OCI-LY7 (cell line): Measurements from ENCODE around the gene BUB3. TPM values are rescaled to one million over a fixed set of nuclear protein-coding genes. Genes with fewer than 3 reads are reported as not detected.

ENCODE experiments used
- Bru-seq: library from RNA; stranded (reverse); fragments of 400-500 nt; gene quantifications from one replicate; lab custom pipeline; 2021; lab: Mats Ljungman, UMichigan
- BruChase-seq, 2 experiments: library from RNA; stranded (reverse); fragments of 400-500 nt; gene quantifications; one replicate each; lab custom pipeline; 2021; lab: Mats Ljungman, UMichigan
- BruUV-seq: library from RNA; stranded (reverse); fragments of 400-500 nt; replicated peaks from 2 replicates; lab custom pipeline; 2021; lab: Mats Ljungman, UMichigan
- CTCF ChIA-PET: fragments of 300-600 bp; sonication (Branson Sonifier 250); formaldehyde crosslinking; loops from one replicate; lab custom pipeline; 2022; ENCODE audit warnings: antibody characterized with exemption; ENCODE audit not compliant: unreplicated experiment; lab: Charles Lee
- POLR2A ChIA-PET: fragments of 300-600 bp; sonication (Branson Sonifier 250); formaldehyde crosslinking; loops from one replicate; lab custom pipeline; 2022; ENCODE audit warnings: antibody characterized with exemption; lab: Charles Lee
- DNase-seq: peaks from one replicate; pipeline ENCODE4 v3.0.0-alpha.2; 2015; ENCODE audit warnings: low spot score
- H2AFZ ChIP-seq: fragments of 200-600 bp; sonication (generic), shearing (Covaris generic); 2 replicates; pipeline ENCODE4 v1.6.1; 2014; ENCODE audit warnings: mild to moderate bottlenecking, antibody characterized with exemption, low read length, moderate library complexity
- H3K27ac ChIP-seq: fragments of 200-600 bp; sonication (generic); 2 replicates; pipeline ENCODE4 v1.5.1; 2014; ENCODE audit warnings: mixed run types, low read depth, mild to moderate bottlenecking, moderate library complexity, low read length, inconsistent platforms; ENCODE audit not compliant: poor library complexity, severe bottlenecking
- H3K36me3 ChIP-seq: fragments of 200-600 bp; sonication (generic); 2 replicates; pipeline ENCODE4 v1.6.1; 2014; ENCODE audit warnings: mild to moderate bottlenecking, antibody characterized with exemption, low read length, moderate library complexity, mixed read lengths; ENCODE audit not compliant: insufficient read depth
- H3K4me1 ChIP-seq: fragments of 200-600 bp; sonication (generic); 2 replicates; pipeline ENCODE4 v1.5.1; 2014; ENCODE audit warnings: mild to moderate bottlenecking, low read length; ENCODE audit not compliant: insufficient read depth, poor library complexity, severe bottlenecking
- H3K4me2 ChIP-seq: fragments of 200-600 bp; sonication (generic); 2 replicates; pipeline ENCODE4 v1.6.1; 2014; ENCODE audit warnings: mild to moderate bottlenecking, low read length
- H3K4me3 ChIP-seq: fragments of 200-600 bp; sonication (generic); 2 replicates; pipeline ENCODE4 v1.5.1; 2014; ENCODE audit warnings: mild to moderate bottlenecking, low read depth, low read length; ENCODE audit not compliant: poor library complexity, severe bottlenecking
- H3K79me2 ChIP-seq: fragments of 200-600 bp; sonication (generic); 2 replicates; pipeline ENCODE4 v1.6.1; 2016; ENCODE audit warnings: low read depth, mild to moderate bottlenecking, low read length, moderate library complexity, mixed read lengths; ENCODE audit not compliant: insufficient read depth
- H3K9me2 ChIP-seq: fragments of 200-600 bp; sonication (generic); 2 replicates; pipeline ENCODE4 v1.6.1; 2016; ENCODE audit warnings: mild to moderate bottlenecking, low read length, mixed read lengths; ENCODE audit not compliant: insufficient read depth
- H3K9me3 ChIP-seq: fragments of 200-600 bp; sonication (generic); 2 replicates; pipeline ENCODE4 v1.6.1; 2014; ENCODE audit warnings: mild to moderate bottlenecking, mixed run types, low read length, mixed read lengths
- H4K20me1 ChIP-seq: fragments of 200-600 bp; sonication (generic); 2 replicates; pipeline ENCODE4 v1.6.1; 2014; ENCODE audit warnings: mild to moderate bottlenecking, antibody characterized with exemption, low read length, moderate library complexity, mixed read lengths; ENCODE audit not compliant: insufficient read depth
- CTCF ChIP-seq: fragments of 200-600 bp; sonication (generic); conservative IDR thresholded peaks from 2 replicates; pipeline ENCODE4 v1.5.1; 2014; ENCODE audit warnings: mild to moderate bottlenecking, antibody characterized with exemption, low read length, moderate library complexity, mixed read lengths
- EZH2phosphoT487 ChIP-seq: fragments of 200-600 bp; sonication (generic); IDR thresholded peaks from 2 replicates; pipeline ENCODE4 v1.6.1; 2018; ENCODE audit warnings: low read depth, borderline replicate concordance, mild to moderate bottlenecking, mixed run types, antibody characterized with exemption, low read length, moderate library complexity, mixed read lengths
- intact Hi-C: fragments of 100-400 bp; cut with micrococcal nuclease; formaldehyde crosslinking; loops from one replicate; pipeline ENCODE4 v1.10.0; 2022; ENCODE audit not compliant: unreplicated experiment
- long read RNA-seq: library from polyadenylated mRNA; stranded (forward); transcript quantifications from one replicate; pipeline ENCODE4 v2.0.0, GENCODE V29; 2022
- total RNA-seq, 2 experiments: library from RNA; depleted of rRNA in 1 of 2; stranded (reverse); fragments of >200 nt in 1 of 2; shearing (Covaris generic) in 1 of 2; gene quantifications; 2 replicates each; pipeline ENCODE4 v1.2.3, GENCODE V29; 2014 to 2022

BUB3 gene
- total RNA-seq (2014; rRNA removed; shearing (Covaris generic)) (437 and 526 TPM in 2 replicates), total RNA-seq (2022) (312 and 335 TPM in 2 replicates), Bru-seq, nascent RNA (percentile 98 among the genes with signal in this experiment), BruChase-seq, experiment 1, labeled RNA remaining after a 6-hour chase (percentile 97 among the genes with signal in this experiment), BruChase-seq, experiment 2, labeled RNA remaining after a 2-hour chase (percentile 98 among the genes with signal in this experiment)
- long read RNA-seq, full-length matches to known transcripts: 811 of 981 reads
- long read RNA-seq, partial matches to known transcripts: 156 of 981 reads
- long read RNA-seq, other reads (novel, unspliced or antisense): 14 of 981 reads

- Histone ChIP-seq H3K9me2 (no peaks in the 10 kb centered on the region), H2AFZ (peak within 1 kb of the TSS; percentile 89), H3K4me3 (peak within 1 kb of the TSS; percentile 92), H3K4me2 (peak within 1 kb of the TSS; percentile 72), H3K9me3 (no peaks in the 10 kb centered on the region), H3K79me2 (peaks cover 49% of the 10 kb centered on the region), H3K27ac (peak within 1 kb of the TSS; percentile 83), H4K20me1 (peaks cover 34% of the 10 kb centered on the region), H3K4me1 (peaks cover 53% of the 10 kb centered on the region), H3K36me3 (peaks cover 46% of the 10 kb centered on the region)
- POLR2A ChIA-PET: interaction anchor here (0.6 to 1.2 kb wide), 10 partner anchors 9 to 421 kb away, joined by 3 to 10 read pairs (median 4); no protein-coding TSS in a partner anchor
- no TSS peak for BruUV-seq
- TF ChIP-seq CTCF: no peak
- no peak for TF ChIP-seq EZH2phosphoT487
- CTCF ChIA-PET: no interaction called here
- intact Hi-C loops: loop anchor here (2.0 to 10.0 kb wide), 3 partner anchors 145 to 779 kb away; partner anchors contain the start of genes ACADSB, IKZF5 and PLEKHA1
- peak; percentile 99 for DNase-seq
These were observed at the start of gene BUB3 for GRCh38 chr10:123154092-123154710. Gene BUB3 (plus strand): TSS chr10:123154402. CDS start chr10:123154918, 516 bp downstream.

GRCh38 chr10:123109466-123109865, 44.7 kb upstream of the BUB3 start:
- Histone ChIP-seq H3K9me3 (no peaks in the 10 kb centered on the region), H3K79me2 (no peaks in the 10 kb centered on the region), H3K36me3 (no peaks in the 10 kb centered on the region), H3K4me2 (no peak overlapping the region), H3K4me3 (no peak overlapping the region), H3K9me2 (no peaks in the 10 kb centered on the region), H3K27ac (no peak overlapping the region), H2AFZ (no peak overlapping the region), H3K4me1 (no peaks in the 10 kb centered on the region), H4K20me1 (no peaks in the 10 kb centered on the region)
- TF ChIP-seq CTCF (no peak), EZH2phosphoT487 (no peak)
- POLR2A ChIA-PET: no interaction called here
- no peak for DNase-seq
- no TSS peak for BruUV-seq
- intact Hi-C loops: no loop called here
- CTCF ChIA-PET: no interaction called here
